HG03045 (cell line): ENCODE data around the gene TEKT5.
A peak's percentile ranks its signal among the peaks of the same experiment; 100 is the strongest.
"Not testable (repeated sequence)": the region's sequence is repeated elsewhere in the genome, so short reads cannot be mapped to it uniquely, and the experiment has no call there.

Experiments used
- ATAC-seq: cut with Tn5 transposase; IDR thresholded peaks from one replicate; pipeline ENCODE4 v1.9.1; 2021; ENCODE audit warnings: mild to moderate bottlenecking, moderate library complexity; ENCODE audit not compliant: unreplicated experiment

The TEKT5 gene

DNA sequence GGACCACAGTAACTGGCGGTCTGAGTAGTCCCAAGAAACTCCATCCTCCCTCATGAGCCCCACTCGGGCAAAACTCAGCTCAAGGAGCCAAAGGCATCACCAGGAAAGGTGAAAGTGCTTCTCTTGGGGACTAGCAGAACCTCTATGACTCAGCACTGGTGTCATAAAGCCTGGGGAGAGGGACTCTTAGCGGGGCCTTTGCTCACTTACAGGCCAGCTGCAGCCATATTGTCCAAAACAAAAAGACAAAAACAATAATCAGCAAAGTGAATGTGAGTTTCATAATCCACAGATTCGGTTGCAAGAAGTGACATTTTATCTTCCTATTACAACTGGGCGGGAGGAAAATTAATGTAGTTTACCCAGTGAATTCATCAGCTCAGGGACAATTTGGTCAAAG lies at the start of gene TEKT5:
TEKT5 (minus strand) TSS at position 101 of the 400 bp plus-strand sequence; CDS start at position 44, 57 bp downstream.
- ATAC-seq: no peak

DNA sequence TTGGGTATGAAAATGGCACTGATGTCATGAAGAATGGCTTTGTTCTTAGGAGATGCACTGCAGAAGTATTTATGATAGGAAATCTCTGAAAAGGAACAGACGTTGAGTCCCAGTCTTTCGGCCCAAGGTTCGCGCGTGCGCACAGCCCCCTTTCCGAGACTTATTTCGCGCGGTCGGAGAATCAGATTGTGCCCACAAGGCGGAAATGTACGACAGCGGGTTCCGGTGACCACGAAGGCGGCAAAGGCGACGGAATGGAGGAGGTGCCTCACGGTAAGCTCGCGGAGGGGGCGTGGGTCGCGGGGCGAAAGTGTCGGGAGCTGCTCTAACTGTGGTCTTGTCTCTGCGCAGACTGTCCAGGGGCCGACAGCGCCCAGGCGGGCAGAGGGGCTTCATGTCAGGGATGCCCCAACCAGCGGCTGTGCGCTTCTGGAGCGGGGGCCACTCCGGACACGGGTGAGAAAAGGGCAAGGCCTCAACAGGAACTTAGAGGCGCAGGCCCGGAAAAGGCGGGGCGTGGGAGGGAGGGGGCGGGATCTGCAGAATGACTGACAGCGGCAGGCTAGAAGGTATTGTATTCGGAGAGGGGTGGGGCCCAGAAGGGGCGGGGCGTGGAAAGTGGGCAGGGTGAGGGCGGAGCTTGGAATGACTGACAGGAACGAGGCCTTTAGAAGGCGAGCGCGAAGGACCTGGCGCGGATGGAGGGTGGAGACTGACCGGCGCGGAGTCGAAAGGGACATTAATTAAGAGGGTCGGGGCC lies 49.1 kb upstream of the TEKT5 start, which contains the start of gene NUBP1:
NUBP1 (plus strand) TSS at position 233 of the 760 bp plus-strand sequence; CDS start at position 255, 22 bp downstream.
- ATAC-seq: peak; percentile 79

DNA sequence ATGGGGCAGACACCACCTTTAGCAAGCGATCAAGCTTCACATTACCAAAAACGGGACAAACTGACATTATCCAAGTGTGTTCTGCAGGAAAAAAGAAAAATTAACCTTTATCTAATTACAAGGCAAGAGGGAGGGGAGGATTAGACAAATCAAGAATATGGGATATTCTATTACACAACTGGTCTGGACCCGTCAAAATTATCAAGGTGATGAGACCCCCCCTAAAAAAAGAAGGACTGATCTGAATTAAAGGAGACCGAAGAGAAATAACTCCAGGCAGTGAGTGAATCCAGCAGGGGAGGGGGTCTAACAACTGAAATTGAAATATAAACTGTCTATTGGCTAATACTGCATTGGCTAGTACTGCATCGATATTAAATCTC lies 48.5 kb upstream of the TEKT5 start:
- no peak for ATAC-seq

DNA sequence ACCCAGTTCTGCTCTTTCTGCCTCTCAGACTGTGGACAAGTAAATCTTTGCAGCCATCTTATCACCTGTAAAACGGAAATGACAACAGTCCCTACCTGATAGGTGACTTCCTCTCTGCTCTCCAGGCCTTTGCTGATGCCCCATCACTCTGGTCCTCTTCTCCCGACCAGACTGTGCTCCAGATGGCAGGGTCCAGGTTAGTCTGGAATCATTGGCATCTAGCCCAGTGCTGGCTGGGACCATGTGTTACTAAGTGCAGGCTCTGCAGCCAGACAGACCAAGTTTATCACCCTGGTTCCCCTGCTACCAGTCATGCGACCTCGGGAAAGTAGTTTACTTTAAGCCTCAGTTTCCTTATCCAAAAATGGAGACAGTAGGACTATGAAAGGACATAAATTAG lies 47.1 kb upstream of the TEKT5 start:
- ATAC-seq: no peak

DNA sequence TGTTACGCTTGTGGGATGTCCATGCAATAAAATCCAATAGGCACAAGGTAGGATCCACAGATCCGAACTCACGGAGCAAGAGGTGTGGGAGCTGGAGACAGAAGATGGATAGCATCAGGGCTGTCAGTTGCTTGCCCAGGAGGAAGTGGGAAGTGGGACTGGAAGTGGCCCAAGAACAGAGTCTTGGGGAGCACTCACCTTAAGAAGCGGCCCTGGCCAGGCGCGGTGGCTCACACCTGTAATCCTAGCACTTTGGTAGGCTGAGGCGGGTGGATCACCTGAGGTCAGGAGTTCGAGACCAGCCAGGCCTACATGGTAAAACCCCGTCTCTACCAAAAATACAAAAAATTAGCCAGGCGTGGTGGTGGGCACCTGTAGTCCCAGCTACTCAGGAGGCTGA lies 46.5 kb upstream of the TEKT5 start:
- ATAC-seq: not testable (repeated sequence)

- ATAC-seq: no peak
These were observed 46.1 kb upstream of the TEKT5 start for GRCh38 chr16:10740845-10741208.

GRCh38 chr16:10740000-10740844 lies 45.5 kb upstream of the TEKT5 start:
- ATAC-seq: no peak

- ATAC-seq: peak; percentile 67
These were observed 43.7 kb upstream of the TEKT5 start for GRCh38 chr16:10738231-10739077.

GRCh38 chr16:10737068-10737625 lies 42.4 kb upstream of the TEKT5 start:
- no peak for ATAC-seq

GRCh38 chr16:10731790-10732189 lies 37.1 kb upstream of the TEKT5 start:
- ATAC-seq: no peak

GRCh38 chr16:10729104-10730048 lies 34.6 kb upstream of the TEKT5 start:
- ATAC-seq: no peak

DNA sequence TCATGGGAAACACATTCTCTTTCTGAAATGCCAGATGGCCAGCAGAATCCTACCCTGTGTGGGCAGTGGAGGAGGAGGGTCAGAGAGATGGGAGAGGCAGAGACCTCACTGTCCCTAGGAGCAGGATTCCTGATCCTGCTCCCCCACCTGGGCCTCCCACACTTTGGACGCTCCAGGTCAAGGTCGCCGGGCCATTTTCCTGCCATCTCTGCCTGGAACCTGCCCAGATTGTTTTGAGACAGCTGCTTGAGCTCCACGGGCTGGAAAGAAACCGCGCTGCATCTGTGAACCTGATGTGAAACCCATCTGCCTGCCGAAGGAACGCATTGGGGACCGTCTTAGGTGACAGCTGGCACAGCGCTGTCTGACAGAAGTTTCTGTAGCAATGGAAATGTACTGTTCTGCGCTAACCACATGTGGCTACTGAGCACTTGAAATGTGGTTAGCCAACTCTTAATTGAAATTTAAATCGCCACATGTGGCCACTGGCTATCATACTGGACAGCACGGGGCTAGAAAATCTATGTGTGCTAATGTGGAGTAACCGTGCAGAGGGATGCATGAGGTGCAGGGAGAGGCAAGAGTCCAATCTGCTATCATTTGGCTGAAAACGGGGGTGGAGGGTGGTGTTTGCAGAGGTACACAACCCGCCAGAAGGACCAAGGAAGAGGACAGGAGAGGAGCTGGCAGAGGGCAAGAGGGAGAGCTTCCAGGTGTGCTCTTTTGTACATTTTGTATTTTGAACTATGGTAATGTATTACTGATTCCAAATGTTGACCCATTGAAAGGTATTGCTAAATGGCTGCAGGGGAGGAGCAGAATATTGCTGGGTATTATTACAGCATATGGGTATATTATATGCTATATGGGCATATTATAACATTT lies 33.5 kb upstream of the TEKT5 start:
- no peak for ATAC-seq

DNA sequence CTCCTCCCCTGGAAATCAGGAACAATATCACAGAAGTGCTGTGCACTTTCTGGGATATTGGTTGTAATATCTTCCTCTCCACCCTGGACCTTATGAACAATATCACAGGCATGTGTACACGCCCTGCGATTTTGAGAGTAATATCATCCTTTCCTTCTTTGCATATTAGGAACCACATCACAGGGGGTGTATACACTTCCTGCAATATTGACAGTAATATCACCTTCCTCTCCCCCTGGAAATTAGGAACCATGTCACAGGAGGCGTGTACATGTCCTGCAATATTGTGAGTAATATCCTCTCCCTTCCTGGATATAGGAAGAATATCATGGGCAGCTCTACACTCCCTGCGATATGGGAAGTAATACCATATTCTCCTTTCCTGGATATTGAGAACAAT lies 14.2 kb upstream of the TEKT5 start:
- ATAC-seq: no peak

DNA sequence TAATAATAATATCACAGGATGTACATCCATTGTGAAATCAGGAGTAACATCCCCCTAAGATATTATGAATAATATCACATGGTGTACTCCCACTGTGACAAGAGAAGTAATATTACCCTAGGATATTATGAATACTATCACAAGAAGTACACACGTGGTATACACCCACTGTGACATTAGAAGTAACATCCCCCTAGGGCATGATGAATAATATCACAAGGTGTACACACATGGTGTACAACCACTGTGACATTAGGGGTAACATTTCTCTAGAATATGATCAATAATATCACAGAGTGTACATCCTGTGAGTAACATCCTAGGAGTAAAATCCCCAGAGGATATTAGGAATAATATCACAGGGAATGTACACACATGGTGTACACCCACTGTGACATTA lies 5.0 kb upstream of the TEKT5 start:
- ATAC-seq: no peak

- no peak for ATAC-seq
These were observed 424 bp downstream of the TEKT5 start for GRCh38 chr16:10694306-10694705.

GRCh38 chr16:10693889-10694288 lies 841 bp downstream of the TEKT5 start:
- no peak for ATAC-seq

DNA sequence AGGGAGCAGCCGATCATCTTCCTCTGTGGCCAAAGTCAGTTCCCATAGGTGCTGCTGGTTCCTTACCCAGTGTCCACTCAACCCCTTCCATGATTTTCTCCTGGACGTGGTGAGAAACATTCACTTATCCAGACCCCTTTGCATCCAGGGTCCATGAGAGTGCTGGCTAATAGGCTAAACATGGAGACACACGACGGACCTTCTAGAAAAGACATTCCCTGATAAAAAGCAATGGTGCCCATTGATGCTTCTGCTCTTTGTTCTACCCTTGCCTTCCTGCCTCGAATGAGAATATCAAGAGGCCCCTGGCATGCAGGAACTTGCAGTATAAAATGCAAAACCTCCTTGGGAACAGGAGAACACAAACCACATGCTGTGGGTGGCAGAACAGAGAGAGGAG lies 2.3 kb downstream of the TEKT5 start:
- no peak for ATAC-seq

GRCh38 chr16:10688726-10689125 lies 6.0 kb downstream of the TEKT5 start:
- no peak for ATAC-seq

GRCh38 chr16:10688291-10688690 lies 6.4 kb downstream of the TEKT5 start:
- no peak for ATAC-seq
